UCSD-AML1 (cell line): ENCODE results near the gene SF3B3.
A peak's percentile ranks its signal among the peaks of the same experiment; 100 is the strongest.

Source experiments
- DNase-seq: peaks from one replicate; lab custom pipeline; 2025; ENCODE audit not compliant: unreplicated experiment; lab: John Stamatoyannopoulos, UW

The SF3B3 gene

GRCh38 chr16:70523743-70524398 lies at the start of gene SF3B3:
TSS of gene SF3B3 (plus strand) at chr16:70523816. CDS start at chr16:70526657, 2,841 bp downstream.
- DNase-seq = peak; percentile 84

DNA sequence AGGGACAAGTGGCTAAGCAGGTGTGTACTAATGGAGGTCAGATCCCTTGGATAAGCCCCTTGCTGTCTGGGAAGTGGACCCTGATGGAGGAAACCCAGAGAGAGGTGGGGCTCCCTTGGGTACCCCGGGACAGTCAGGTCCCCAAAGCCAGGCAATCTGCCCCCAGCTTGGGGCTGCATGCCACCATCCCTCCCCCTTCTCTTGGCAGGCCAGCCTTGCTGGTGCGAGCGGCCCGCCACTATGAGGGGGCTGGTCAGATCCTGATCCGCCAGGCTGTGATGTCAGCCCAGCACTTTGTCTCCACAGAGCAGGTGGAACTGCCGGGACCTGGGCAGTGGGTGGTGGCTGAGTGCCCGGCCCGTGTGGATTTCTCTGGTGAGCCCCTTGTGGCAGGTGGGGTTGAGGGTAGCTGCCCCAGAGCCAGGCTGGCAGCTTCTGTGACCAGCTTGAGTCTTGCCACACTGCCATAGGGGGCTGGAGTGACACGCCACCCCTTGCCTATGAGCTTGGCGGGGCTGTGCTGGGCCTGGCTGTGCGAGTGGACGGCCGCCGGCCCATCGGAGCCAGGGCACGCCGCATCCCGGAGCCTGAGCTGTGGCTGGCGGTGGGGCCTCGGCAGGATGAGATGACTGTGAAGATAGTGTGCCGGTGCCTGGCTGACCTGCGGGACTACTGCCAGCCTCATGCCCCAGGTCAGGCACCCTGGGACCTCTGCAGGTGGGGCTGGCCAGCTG lies 49.1 kb upstream of the SF3B3 start:
- DNase-seq = no peak

DNA sequence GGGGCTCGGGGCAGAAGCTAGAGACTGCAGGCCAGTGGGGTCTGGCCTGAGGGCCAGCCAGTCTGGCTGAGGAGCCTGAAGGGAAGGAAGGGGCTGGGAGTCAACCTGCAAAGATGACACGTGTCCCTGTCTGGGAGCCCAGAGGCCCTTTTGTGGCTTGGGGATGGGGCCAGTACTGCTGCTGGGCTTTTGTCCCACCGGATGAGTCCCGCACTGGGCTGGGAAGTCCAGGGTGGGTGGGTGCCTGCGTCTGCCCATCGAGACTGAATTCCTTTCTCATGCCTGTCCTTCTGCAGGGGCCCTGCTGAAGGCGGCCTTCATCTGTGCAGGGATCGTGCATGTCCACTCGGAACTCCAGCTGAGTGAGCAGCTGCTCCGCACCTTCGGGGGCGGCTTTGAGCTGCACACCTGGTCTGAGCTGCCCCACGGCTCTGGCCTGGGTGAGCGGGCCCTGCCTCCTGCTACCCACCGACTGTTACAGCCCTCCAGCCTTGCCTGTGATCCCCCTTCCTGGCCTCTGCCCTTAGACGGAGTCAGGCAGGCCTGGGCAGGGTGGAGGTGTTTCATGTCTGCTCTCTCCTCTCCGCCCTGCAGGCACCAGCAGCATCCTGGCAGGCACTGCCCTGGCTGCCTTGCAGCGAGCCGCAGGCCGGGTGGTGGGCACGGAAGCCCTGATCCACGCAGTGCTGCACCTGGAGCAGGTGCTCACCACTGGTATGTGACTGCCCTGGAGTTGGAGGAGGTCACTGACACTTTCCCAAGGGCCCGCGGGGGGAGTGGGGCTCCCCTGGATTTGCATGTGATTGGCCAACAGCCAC lies 48.4 kb upstream of the SF3B3 start:
- no peak for DNase-seq

DNA sequence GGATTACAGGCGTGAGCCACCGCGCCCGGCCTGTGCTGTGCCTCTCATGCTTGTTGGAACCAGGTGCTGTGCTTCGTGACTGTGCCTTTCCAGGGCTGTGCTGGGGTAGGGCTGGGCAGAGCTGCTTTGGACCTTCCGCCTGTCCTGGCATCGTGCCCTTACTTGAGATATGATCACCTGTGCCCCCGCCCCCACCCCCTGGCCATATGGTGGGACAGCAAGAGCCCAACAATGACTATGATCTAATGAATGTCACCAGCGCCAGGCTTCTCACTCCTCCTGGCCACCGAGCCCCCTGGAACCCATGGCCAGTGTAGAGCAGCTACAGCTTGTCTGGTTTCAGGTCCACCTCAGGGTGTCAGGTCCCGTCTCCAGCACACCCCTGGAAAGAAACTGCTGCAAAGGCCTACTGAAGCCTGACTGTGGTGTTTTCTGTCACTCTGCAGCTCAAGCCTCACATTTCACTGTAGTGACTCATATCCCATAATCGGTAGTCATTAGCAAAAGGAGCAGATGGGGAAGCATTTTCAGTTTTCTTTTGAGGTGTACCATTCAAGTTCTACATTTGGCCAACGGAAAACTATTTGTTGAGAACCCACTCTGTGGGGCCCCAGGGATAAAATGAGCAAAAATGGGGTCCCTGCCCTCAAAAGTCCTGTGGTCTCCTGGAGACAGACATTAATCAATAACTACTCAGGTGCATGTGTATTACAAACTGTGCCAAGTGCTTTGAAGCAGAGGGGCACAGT lies 47.2 kb upstream of the SF3B3 start:
- no peak for DNase-seq

- no peak for DNase-seq
These were observed 45.4 kb upstream of the SF3B3 start for GRCh38 chr16:70478169-70478568.

GRCh38 chr16:70478912-70479341 lies 44.7 kb upstream of the SF3B3 start:
- peak; percentile 32 for DNase-seq

DNA sequence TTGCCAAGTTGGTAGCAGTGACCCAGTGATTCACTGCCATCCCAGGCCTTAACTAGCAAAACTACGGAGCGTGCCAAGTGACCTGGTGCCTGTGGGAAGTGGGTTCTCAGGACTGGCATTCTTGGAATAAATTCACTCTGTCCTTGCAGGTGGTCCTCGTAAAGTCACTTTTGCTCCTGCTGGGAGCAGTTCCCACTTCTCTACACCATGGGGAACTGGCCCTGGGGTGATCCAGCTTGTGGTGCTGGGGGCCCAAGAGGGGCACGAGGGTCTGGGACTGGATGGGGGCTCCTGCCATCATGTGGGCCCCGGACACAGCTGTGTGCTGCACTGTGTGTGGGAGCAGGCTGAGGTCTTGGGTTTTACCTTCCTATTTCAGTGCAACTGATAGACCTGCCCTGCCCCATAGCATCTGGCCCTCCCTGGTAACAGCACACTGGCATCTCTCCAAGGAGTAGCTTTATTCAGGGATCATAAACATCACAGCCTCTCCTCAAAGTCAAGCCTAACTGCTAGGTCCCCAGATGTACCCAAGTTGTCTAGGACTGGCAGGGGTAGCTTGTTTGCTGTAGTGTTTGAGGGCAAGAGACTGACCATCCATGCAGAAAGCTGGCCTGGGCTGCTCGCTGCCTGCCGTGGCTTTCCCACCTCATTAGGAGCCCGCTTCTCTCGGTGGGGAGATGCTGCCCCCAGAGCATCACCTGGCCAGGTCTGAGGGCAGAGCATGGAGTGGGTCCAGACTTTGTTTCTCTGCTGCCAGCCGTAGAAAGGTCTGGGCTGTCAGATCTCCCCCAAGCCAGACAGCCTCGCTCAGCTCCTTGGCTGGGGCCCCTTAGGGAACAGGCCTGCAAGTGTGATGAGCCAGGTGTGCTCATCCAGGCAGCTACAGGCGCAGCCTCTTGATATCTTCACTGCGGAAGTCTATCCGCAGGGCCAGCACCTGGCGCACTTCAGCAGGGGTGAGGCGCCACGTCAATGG lies 43.2 kb upstream of the SF3B3 start:
- DNase-seq = no peak

GRCh38 chr16:70481929-70482536 lies 41.6 kb upstream of the SF3B3 start:
- DNase-seq = no peak

DNA sequence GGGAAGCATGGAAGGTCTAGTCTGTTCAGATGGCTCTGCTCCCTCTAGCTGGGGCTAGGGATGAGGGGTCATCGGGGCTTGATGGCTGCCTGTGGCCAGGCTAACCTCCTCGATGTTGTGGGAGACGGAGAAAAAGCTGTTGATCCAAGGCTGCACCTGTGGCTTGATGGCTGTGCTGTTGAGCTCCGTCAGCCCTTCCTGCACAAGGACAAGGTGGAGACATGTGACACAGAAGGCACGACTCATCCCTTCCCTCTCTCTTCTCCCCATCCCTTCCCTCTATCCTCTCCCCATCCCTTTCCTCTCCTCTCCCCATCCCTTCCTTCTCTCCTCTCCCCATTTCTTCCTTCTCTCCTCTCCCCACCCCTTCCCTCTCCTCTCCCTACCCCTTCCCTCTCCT lies 41.0 kb upstream of the SF3B3 start:
- no peak for DNase-seq

DNA sequence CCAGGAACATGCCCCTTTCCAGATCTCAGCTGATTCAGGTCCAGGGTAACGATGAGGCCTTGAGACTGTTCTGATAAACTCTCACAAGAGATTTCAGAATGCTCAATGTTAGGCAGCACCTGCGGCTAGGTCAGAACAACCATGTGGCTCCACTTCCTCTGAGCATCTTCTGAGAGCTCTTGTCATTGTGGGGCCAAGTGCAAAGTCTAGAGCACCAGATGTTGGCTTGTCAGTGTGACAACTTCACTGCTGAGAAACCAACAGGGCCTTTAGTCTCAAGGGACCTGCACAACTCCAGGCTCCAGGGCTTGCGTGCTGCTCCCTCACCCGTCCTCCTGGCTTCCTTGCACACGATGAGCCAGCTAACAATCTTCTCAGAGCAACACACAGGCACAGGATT lies 40.2 kb upstream of the SF3B3 start:
- no peak for DNase-seq

DNA sequence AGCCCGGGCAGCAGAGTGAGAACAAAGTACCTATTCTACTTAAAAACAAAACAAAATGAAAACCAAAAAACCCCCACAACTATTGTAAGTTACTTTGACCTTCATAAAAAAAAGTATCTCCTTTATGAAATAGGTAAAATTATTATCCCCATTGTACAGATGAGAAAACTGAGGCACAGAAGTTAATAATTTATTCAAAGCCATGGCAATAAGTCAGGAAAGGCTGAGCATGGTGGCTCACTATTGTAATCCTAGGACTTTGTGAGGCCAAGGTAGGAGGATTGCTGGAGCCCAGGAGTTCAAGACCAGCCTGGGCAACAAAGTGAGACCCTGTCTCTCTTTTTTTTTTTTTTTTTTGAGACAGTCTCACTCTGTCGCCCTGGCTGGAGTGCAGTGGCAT lies 38.7 kb upstream of the SF3B3 start:
- DNase-seq = no peak

GRCh38 chr16:70490261-70490660 lies 33.4 kb upstream of the SF3B3 start:
- no peak for DNase-seq

DNA sequence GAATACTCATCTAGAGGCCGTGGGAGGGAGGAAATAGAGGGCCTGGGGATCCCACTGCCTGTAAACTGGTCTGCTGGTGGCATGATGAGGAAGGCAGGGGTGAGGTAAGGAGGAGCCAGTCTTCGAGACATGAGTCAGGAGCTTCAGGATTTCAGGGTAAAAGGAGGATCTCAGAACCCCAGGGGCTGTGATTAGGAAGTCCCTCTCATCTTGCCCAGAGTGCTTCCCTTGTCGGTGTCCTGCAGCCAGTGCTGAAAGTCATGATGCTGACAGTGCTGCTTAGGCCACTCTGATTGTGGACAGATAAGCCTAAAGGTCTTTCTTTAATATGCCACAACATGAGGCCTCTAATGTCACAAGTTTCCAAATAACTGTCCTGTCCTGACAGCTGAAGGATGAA lies 29.8 kb upstream of the SF3B3 start:
- DNase-seq = no peak

DNA sequence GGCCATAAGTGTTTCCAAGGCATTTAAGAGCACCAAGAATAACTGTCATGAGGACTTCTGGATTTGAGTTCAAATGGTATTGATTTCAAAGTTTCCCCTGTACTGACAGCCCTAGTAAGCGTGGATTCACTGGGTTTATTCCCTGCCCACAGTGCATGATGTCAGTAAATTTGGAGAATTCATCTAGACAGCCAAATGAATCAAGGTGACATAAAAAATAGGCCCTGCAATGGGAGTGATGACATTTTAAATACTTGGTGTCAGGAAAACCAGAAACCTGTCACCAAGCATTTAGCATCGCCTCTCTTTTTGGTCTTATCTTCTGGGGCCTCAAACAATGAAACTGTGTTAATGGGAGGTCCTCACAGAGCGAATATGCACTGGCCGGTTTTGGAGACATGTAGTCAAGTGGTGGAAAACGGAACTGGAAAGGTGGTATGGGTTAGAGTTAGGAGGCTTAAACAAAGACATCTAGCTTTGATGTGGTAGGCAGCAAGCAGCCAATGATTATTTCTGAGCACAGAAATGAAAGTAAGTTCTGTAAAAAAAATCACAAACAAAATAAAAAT lies 29.3 kb upstream of the SF3B3 start:
- no peak for DNase-seq

GRCh38 chr16:70494777-70495176 lies 28.8 kb upstream of the SF3B3 start:
- DNase-seq = no peak

- no peak for DNase-seq
These were observed 28.0 kb upstream of the SF3B3 start for GRCh38 chr16:70495425-70496182.

GRCh38 chr16:70496513-70496912 lies 27.1 kb upstream of the SF3B3 start:
- DNase-seq = no peak

GRCh38 chr16:70508752-70509151 lies 14.9 kb upstream of the SF3B3 start:
- no peak for DNase-seq
